Cardiac muscle cell (in vitro differentiated cells and primary cell): ENCODE data around the gene MINDY4B. TPM values are rescaled to one million over a fixed set of nuclear protein-coding genes. Genes with fewer than 3 reads are reported as not detected.

Source experiments
- DNase-seq, 2 donors: peaks; one replicate each; pipeline versions ENCODE4 v3.0.0 to v3.0.0-alpha.2; 2010 to 2017; ENCODE audit warnings: low read depth in 1 of 2, low spot score in 1 of 2
- H3K27ac ChIP-seq: fragments of 200-600 bp; sonication (generic); 2 replicates; pipeline ENCODE4 v1.5.1; 2016
- H3K27me3 ChIP-seq: fragments of 200-600 bp; sonication (generic); 2 replicates; pipeline ENCODE4 v1.6.0; 2016; ENCODE audit warnings: control low read depth
- H3K36me3 ChIP-seq: fragments of 200-600 bp; sonication (generic); 2 replicates; pipeline ENCODE4 v1.5.1; 2016; ENCODE audit warnings: control low read depth
- H3K4me1 ChIP-seq: fragments of 200-600 bp; sonication (generic); 2 replicates; pipeline ENCODE4 v1.8.1; 2017; ENCODE audit warnings: low read depth, mild to moderate bottlenecking, mixed run types
- H3K4me3 ChIP-seq: fragments of 200-600 bp; sonication (generic); 2 replicates; pipeline ENCODE4 v1.5.1; 2016; ENCODE audit warnings: mild to moderate bottlenecking
- H3K9me3 ChIP-seq: fragments of 200-600 bp; sonication (generic); 2 replicates; pipeline ENCODE4 v1.5.1; 2017; ENCODE audit warnings: low read depth, mild to moderate bottlenecking, control low read depth
- polyA plus RNA-seq: library from polyadenylated mRNA; unstranded; fragments of >200 nt; fragmentation: Nextera tagmentation; extraction: Ambion mirVana; gene quantifications from 2 replicates; pipeline ENCODE4 v1.2.1, GENCODE V29; 2016
- total RNA-seq: library from RNA; depleted of rRNA; stranded (reverse); fragments of >200 nt; gene quantifications from 2 replicates; pipeline ENCODE4 v1.2.3, GENCODE V29; 2016
- TF ChIP-seq, protein P1 (sequence below): IDR thresholded peaks from 2 replicates; pipeline ENCODE4 v1.5.1; 2012; ENCODE audit warnings: low read depth, mild to moderate bottlenecking, low read length

The MINDY4B gene
- total and polyA plus RNA-seq, 2 experiments from 2014 or later: not detected

DNA sequence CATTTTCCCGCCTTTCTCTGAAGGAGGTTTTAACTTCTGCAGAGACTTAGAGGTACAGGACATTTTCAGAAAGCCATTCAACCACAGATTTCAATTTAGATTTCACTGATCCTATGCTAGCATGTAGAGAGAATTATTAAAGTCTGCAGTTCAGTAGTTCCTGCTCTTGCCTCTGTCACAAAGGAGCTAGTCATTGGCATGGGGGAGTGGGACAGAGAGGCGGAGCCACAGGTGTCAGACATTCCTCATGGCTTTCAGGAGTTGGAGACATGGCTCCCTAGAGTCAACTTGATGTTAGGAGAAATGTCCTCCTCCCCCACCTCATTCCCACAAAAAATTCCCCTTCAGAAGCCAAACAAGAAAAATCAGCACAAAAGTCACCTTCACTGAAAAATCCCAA is 76.2 kb downstream of the MINDY4B start:
- TF ChIP-seq, protein P1, sequence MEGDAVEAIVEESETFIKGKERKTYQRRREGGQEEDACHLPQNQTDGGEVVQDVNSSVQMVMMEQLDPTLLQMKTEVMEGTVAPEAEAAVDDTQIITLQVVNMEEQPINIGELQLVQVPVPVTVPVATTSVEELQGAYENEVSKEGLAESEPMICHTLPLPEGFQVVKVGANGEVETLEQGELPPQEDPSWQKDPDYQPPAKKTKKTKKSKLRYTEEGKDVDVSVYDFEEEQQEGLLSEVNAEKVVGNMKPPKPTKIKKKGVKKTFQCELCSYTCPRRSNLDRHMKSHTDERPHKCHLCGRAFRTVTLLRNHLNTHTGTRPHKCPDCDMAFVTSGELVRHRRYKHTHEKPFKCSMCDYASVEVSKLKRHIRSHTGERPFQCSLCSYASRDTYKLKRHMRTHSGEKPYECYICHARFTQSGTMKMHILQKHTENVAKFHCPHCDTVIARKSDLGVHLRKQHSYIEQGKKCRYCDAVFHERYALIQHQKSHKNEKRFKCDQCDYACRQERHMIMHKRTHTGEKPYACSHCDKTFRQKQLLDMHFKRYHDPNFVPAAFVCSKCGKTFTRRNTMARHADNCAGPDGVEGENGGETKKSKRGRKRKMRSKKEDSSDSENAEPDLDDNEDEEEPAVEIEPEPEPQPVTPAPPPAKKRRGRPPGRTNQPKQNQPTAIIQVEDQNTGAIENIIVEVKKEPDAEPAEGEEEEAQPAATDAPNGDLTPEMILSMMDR: no peak
- no peaks in the 10 kb centered on the region for H3K9me3 ChIP-seq
- H3K4me3 ChIP-seq: no peak overlapping the region

DNA sequence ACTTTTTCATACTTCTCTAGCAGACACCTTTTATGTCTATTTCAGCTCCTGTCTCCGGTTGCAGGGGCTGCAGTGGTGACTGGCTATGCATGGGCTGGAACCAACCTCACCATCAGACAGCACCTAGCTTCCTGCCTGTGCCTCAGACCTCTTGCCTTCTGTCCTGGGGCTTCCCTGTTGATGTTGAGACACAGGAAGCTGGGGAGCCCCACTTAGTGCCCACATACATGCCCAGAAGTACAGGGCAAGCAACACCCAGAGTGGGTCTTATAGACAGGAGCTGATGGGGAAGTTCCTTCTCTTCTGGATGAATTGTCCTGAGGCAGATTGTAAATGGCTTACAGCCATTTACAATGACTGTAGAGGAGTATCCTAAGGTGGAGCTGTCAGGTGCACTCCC is 77.0 kb downstream of the MINDY4B start:
- no peak for DNase-seq
- no peaks in the 10 kb centered on the region for H3K4me1 ChIP-seq
- H3K36me3 ChIP-seq: no peaks in the 10 kb centered on the region
- no peak overlapping the region for H3K27ac ChIP-seq
- H3K27me3 ChIP-seq: no peaks in the 10 kb centered on the region
- TF ChIP-seq, protein P1: no peak
- H3K4me3 ChIP-seq: no peak overlapping the region
- H3K9me3 ChIP-seq: no peaks in the 10 kb centered on the region

More for the DNA sequence above, 76.2 kb downstream of the MINDY4B start:
- Histone ChIP-seq H3K4me1 (no peaks in the 10 kb centered on the region), H3K36me3 (no peaks in the 10 kb centered on the region), H3K27ac (no peak overlapping the region), H3K27me3 (no peaks in the 10 kb centered on the region)
- DNase-seq: no peak

DNA sequence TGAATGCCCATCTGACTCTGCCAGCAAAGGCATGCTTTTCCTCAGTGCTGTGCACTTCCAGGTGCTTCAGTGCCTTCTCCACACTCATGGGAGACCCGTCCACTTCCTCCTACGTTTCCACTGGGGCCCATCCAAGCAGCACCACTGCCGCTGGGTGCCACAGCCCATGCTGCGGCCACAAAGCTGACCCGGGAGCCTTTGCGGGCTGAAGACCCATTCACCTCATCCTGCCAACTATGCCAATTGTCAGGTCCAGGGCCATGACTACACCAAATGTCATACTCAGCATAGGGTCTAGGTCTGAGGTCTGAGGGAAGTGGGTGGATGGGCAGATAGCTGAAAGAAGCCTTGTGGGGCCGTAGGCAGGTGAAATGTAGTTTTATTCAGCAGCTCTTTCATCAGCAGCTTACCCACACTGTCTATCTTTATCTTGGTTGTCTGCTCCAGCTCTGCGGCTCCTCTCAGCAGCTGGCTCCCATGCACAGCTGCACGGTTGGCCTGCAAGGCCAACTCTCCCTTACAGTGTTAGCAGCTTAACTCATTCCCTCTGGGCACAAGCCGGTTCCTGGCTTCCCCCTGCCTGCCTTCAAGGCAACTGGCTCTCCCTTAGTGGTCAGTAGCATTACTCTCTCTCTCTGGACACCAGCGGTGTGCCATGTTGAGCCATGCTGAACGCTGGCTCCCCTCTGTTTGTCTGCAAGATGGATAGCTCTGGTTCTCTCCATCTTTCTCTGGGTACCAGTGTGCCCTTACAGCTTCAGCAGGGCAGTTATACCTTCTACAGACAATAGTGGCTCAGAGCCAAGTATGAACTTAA is 78.6 kb downstream of the MINDY4B start:
- Histone ChIP-seq H3K36me3 (no peaks in the 10 kb centered on the region), H3K27ac (no peak overlapping the region), H3K27me3 (no peaks in the 10 kb centered on the region), H3K9me3 (no peaks in the 10 kb centered on the region), H3K4me3 (no peak overlapping the region), H3K4me1 (no peaks in the 10 kb centered on the region)
- TF ChIP-seq, protein P1: no peak
- no peak for DNase-seq

DNA sequence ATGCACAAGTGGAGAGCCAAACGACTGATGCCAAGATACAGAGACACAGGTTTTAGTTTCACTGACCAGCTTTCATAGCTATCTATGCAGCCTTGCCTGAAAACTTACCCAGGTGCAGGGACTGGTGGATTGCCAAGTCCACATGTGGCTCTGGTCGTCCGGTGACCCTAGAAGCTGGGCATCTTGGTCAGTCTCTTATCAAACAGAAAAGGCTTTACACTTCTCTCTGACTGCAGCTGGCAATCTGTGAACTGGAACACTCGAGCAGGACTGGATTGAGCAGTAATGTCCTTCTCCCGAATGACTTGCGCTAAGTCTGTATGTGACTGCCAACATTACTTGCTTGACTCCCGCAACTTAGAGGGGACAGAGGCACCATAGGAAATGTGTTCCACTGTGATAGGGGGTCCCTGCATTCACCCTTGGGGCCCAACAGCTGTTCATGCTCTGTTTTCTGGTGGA is 79.3 kb downstream of the MINDY4B start:
- H3K4me3 ChIP-seq: no peak overlapping the region
- H3K27ac ChIP-seq: no peak overlapping the region
- no peaks in the 10 kb centered on the region for H3K9me3 ChIP-seq
- H3K4me1 ChIP-seq: no peaks in the 10 kb centered on the region
- no peaks in the 10 kb centered on the region for H3K27me3 ChIP-seq
- no peaks in the 10 kb centered on the region for H3K36me3 ChIP-seq
- DNase-seq: no peak
- TF ChIP-seq, protein P1: no peak

DNA sequence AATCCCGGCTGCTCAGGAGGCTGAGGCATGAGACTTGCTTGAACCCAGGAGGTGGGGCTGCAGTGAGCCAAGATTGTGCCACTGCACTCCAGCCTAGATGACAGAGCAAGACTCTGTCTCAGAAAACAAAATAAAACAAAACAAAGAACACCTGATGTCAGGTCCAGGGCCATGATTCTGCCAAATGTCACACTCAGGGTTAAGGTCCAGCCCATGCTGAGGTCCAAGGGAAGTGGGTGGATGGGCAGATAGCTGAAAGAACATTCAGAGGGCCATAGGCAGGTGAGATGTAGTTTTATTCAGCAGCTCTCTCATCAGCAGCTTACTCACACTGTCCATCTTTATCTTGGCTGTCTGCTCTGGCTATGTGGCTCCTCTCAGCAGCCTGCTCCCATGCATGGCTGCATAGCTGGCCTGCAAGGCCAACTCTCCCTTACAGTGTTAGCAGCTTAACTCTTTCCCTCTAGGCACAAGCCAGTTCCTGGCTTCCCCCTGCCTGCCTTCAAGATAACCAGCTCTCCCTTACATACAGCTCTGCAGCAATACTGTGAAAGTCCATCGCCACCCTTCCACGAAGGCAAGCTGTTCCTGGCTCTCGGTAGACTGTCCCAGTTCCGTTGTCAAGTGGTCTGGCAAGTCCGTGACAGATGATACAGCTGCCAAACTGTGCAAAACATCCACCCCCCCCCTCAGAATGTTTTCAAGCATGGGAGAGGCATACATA is 79.9 kb downstream of the MINDY4B start:
- TF ChIP-seq, protein P1: no peak
- no peak overlapping the region for H3K4me3 ChIP-seq
- no peaks in the 10 kb centered on the region for H3K9me3 ChIP-seq
- H3K27ac ChIP-seq: no peak overlapping the region
- H3K36me3 ChIP-seq: no peaks in the 10 kb centered on the region
- no peak for DNase-seq
- no peaks in the 10 kb centered on the region for H3K4me1 ChIP-seq
- no peaks in the 10 kb centered on the region for H3K27me3 ChIP-seq
